Endothelial cell of umbilical vein (primary cell): ENCODE data around the gene SRCIN1.

ENCODE experiments used
- CTCF ChIP-seq, 2 donors: IDR thresholded peaks; 1 replicate in 1 of 2; 2 replicates in 1 of 2; pipeline ENCODE4 v1.5.1; 2011; ENCODE audit warnings: low read length in 2 of 2, mild to moderate bottlenecking in 2 of 2, moderate library complexity in 2 of 2, control low read depth in 1 of 2, inconsistent platforms in 1 of 2, low read depth in 1 of 2; ENCODE audit not compliant: insufficient read depth in 1 of 2; ENCODE audit errors: extremely low read depth in 1 of 2
- EZH2 ChIP-seq: IDR thresholded peaks from 2 replicates; pipeline ENCODE4 v1.6.1; 2012; ENCODE audit warnings: borderline replicate concordance, low read depth, mild to moderate bottlenecking, moderate library complexity, low read length, inconsistent platforms; ENCODE audit not compliant: severe bottlenecking
- FOS ChIP-seq: IDR thresholded peaks from 2 replicates; pipeline ENCODE4 v1.6.1; 2011; ENCODE audit warnings: mild to moderate bottlenecking, low read length, moderate library complexity, borderline replicate concordance; ENCODE audit not compliant: insufficient read depth
- GATA2 ChIP-seq: IDR thresholded peaks from 2 replicates; pipeline ENCODE4 v1.7.0; 2011; ENCODE audit warnings: low read depth, mild to moderate bottlenecking, moderate library complexity, mixed read lengths, low read length; ENCODE audit not compliant: insufficient read length, insufficient read depth
- JUN ChIP-seq: IDR thresholded peaks from 2 replicates; pipeline ENCODE4 v1.6.1; 2011; ENCODE audit warnings: borderline replicate concordance, low read depth; ENCODE audit not compliant: insufficient read length, insufficient read depth
- MAX ChIP-seq: IDR thresholded peaks from 2 replicates; pipeline ENCODE4 v1.6.1; 2011; ENCODE audit not compliant: insufficient read depth, insufficient read length
- POLR2A ChIP-seq: IDR thresholded peaks from 2 replicates; pipeline ENCODE4 v1.6.1; 2012; ENCODE audit warnings: low read depth, mild to moderate bottlenecking, control low read depth, low read length
- POLR2AphosphoS5 ChIP-seq: IDR thresholded peaks from 2 replicates; pipeline ENCODE4 v1.6.1; 2012; ENCODE audit warnings: low read depth, mild to moderate bottlenecking, control low read depth, low read length, moderate library complexity; ENCODE audit not compliant: insufficient read depth

- TF ChIP-seq MAX (no peak), JUN (no peak), CTCF (IDR thresholded peaks at IDR 0.05; ENCODE audit: extremely low read depth in 1 of 2, insufficient read depth in 1 of 2, low read depth in 1 of 2, low read length in 2 of 2) (no peak), POLR2AphosphoS5 (no peak), POLR2A (no peak), EZH2 (no peak), GATA2 (no peak), FOS (no peak)
Measured at GRCh38 chr17:38621538-38621937, 15.8 kb upstream of the SRCIN1 start.
